Measurements from ENCODE around the gene EHF. TPM values are rescaled to one million over a fixed set of nuclear protein-coding genes. Genes with fewer than 3 reads are reported as not detected.

Gene EHF
- total and polyA plus RNA-seq, 2 experiments from 2014 or later, result not detected

- no peak overlapping the region for H3K9ac ChIP-seq
- H3K4me2 ChIP-seq (ENCODE audit: unreplicated experiment), result no peak overlapping the region
- no peaks in the 10 kb centered on the region for H4K20me1 ChIP-seq (ENCODE audit: insufficient read depth)
- no peaks in the 10 kb centered on the region for H3K27me3 ChIP-seq (replicated peaks; ENCODE audit: insufficient read depth)
- no peaks in the 10 kb centered on the region for H3K9me3 ChIP-seq (ENCODE audit: low read depth)
- no peak overlapping the region for H2AFZ ChIP-seq
- 92 to 93% methylated on average over 6 of the region's 6 CpGs for WGBS, 2 experiments (ENCODE audit: low coverage in 1 of 2, low lambda C conversion rate in 2 of 2, missing lambda C conversion rate in 2 of 2)
- H3K79me2 ChIP-seq (ENCODE audit: insufficient read depth), result no peaks in the 10 kb centered on the region
- H3K4me1 ChIP-seq (ENCODE audit: insufficient read depth), result peaks cover under 1% of the 10 kb centered on the region; the same call in 1 of the 2 replicates
- H3K9me2 ChIP-seq (ENCODE audit: insufficient read depth), result no peaks in the 10 kb centered on the region
- H3K4me3 ChIP-seq, result no peak overlapping the region
- no peaks in the 10 kb centered on the region for H3K36me3 ChIP-seq (ENCODE audit: low read depth)
- DNase-seq, result no peak
- H3K27ac ChIP-seq, result no peak overlapping the region
- H3F3A ChIP-seq (ENCODE audit: insufficient read depth), result no peaks in the 10 kb centered on the region
- no peak for TF ChIP-seq EZH2phosphoT487 (IDR thresholded peaks at IDR 0.05; ENCODE audit: insufficient read depth, low read depth)
- no peak for TF ChIP-seq EZH2 (IDR thresholded peaks at IDR 0.05; ENCODE audit: insufficient read depth, poor library complexity, severe bottlenecking)
- in situ Hi-C loops (cut with MboI), result no loop called here
Observed at GRCh38 chr11:34605481-34606325, 15.2 kb upstream of the EHF start.

GRCh38 chr11:34606326-34607120 is 14.4 kb upstream of the EHF start:
- Histone ChIP-seq H3K27ac (no peak overlapping the region), H3K36me3 (ENCODE audit: low read depth) (no peaks in the 10 kb centered on the region), H3K9ac (no peak overlapping the region), H3K79me2 (ENCODE audit: insufficient read depth) (no peaks in the 10 kb centered on the region), H3K4me3 (no peak overlapping the region), H3K27me3 (replicated peaks; ENCODE audit: insufficient read depth) (no peaks in the 10 kb centered on the region), H4K20me1 (ENCODE audit: insufficient read depth) (no peaks in the 10 kb centered on the region), H2AFZ (no peak overlapping the region), H3K4me1 (ENCODE audit: insufficient read depth) (no peaks in the 10 kb centered on the region), H3F3A (ENCODE audit: insufficient read depth) (no peaks in the 10 kb centered on the region), H3K9me2 (ENCODE audit: insufficient read depth) (no peaks in the 10 kb centered on the region), H3K4me2 (ENCODE audit: unreplicated experiment) (no peak overlapping the region), H3K9me3 (ENCODE audit: low read depth) (no peaks in the 10 kb centered on the region)
- no peak for DNase-seq
- in situ Hi-C loops (cut with MboI), result no loop called here
- WGBS, 2 experiments (ENCODE audit: low coverage in 1 of 2, low lambda C conversion rate in 2 of 2, missing lambda C conversion rate in 2 of 2), result 65 to 66% methylated on average over 4 of the region's 4 CpGs
- TF ChIP-seq EZH2phosphoT487 (IDR thresholded peaks at IDR 0.05; ENCODE audit: insufficient read depth, low read depth) (no peak), EZH2 (IDR thresholded peaks at IDR 0.05; ENCODE audit: insufficient read depth, poor library complexity, severe bottlenecking) (no peak)

GRCh38 chr11:34609187-34609751 is 11.6 kb upstream of the EHF start:
- no peaks in the 10 kb centered on the region for H3K27me3 ChIP-seq (replicated peaks; ENCODE audit: insufficient read depth)
- no peak for DNase-seq
- in situ Hi-C loops (cut with MboI), result no loop called here
- no peaks in the 10 kb centered on the region for H3K4me1 ChIP-seq (ENCODE audit: insufficient read depth)
- H2AFZ ChIP-seq, result no peak overlapping the region
- H3K9ac ChIP-seq, result no peak overlapping the region
- 93 to 94% methylated on average over 7 of the region's 7 CpGs for WGBS, 2 experiments (ENCODE audit: low coverage in 1 of 2, low lambda C conversion rate in 2 of 2, missing lambda C conversion rate in 2 of 2)
- TF ChIP-seq EZH2phosphoT487 (IDR thresholded peaks at IDR 0.05; ENCODE audit: insufficient read depth, low read depth), result no peak
- TF ChIP-seq EZH2 (IDR thresholded peaks at IDR 0.05; ENCODE audit: insufficient read depth, poor library complexity, severe bottlenecking), result no peak
- no peak overlapping the region for H3K4me3 ChIP-seq
- no peaks in the 10 kb centered on the region for H3F3A ChIP-seq (ENCODE audit: insufficient read depth)
- H3K9me3 ChIP-seq (ENCODE audit: low read depth), result no peaks in the 10 kb centered on the region
- H3K79me2 ChIP-seq (ENCODE audit: insufficient read depth), result no peaks in the 10 kb centered on the region
- no peak overlapping the region for H3K27ac ChIP-seq
- H3K4me2 ChIP-seq (ENCODE audit: unreplicated experiment), result no peak overlapping the region
- H3K36me3 ChIP-seq (ENCODE audit: low read depth), result no peaks in the 10 kb centered on the region
- no peaks in the 10 kb centered on the region for H4K20me1 ChIP-seq (ENCODE audit: insufficient read depth)
- no peaks in the 10 kb centered on the region for H3K9me2 ChIP-seq (ENCODE audit: insufficient read depth)

GRCh38 chr11:34609850-34610249 is 11.0 kb upstream of the EHF start:
- Histone ChIP-seq H3K79me2 (ENCODE audit: insufficient read depth) (no peaks in the 10 kb centered on the region), H3K4me2 (ENCODE audit: unreplicated experiment) (no peak overlapping the region), H4K20me1 (ENCODE audit: insufficient read depth) (no peaks in the 10 kb centered on the region), H3K4me3 (no peak overlapping the region), H2AFZ (no peak overlapping the region), H3K9me3 (ENCODE audit: low read depth) (no peaks in the 10 kb centered on the region), H3K36me3 (ENCODE audit: low read depth) (no peaks in the 10 kb centered on the region), H3K27ac (no peak overlapping the region), H3K9ac (no peak overlapping the region), H3F3A (ENCODE audit: insufficient read depth) (no peaks in the 10 kb centered on the region), H3K9me2 (ENCODE audit: insufficient read depth) (no peaks in the 10 kb centered on the region), H3K4me1 (ENCODE audit: insufficient read depth) (no peaks in the 10 kb centered on the region), H3K27me3 (replicated peaks; ENCODE audit: insufficient read depth) (no peaks in the 10 kb centered on the region)
- TF ChIP-seq EZH2phosphoT487 (IDR thresholded peaks at IDR 0.05; ENCODE audit: insufficient read depth, low read depth) (no peak), EZH2 (IDR thresholded peaks at IDR 0.05; ENCODE audit: insufficient read depth, poor library complexity, severe bottlenecking) (no peak)
- 83 to 86% methylated on average over 7 of the region's 7 CpGs for WGBS, 2 experiments (ENCODE audit: low coverage in 1 of 2, low lambda C conversion rate in 2 of 2, missing lambda C conversion rate in 2 of 2)
- DNase-seq, result no peak
- in situ Hi-C loops (cut with MboI), result no loop called here
